T-helper 9 cell (primary cell): ENCODE results near the gene FARS2.

ENCODE experiments used
- DNase-seq: peaks from one replicate; pipeline ENCODE4 v3.0.0-alpha.2; 2020

FARS2 gene

GRCh38 chr6:5249451-5250122, 11.7 kb upstream of the FARS2 start:
- DNase-seq, result no peak

GRCh38 chr6:5250451-5250850, 10.9 kb upstream of the FARS2 start:
- DNase-seq, result no peak

DNA sequence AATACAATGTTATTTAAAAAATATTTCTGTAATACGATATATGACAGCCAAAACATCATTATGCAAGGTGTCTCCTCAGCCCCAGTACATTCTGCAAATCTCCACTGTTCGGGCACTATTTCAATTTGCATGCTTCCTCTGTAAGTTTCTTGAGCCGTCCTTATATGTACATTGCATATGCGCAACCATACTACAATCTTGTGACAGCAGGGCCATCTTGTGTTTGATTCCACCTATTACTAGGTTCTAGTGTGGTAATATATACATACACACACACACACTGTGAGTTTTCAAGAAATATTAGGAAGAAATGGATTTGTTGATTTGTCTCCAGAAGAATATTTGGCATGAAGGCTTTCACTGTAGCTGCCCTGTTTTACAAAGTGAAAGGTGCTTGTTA, 10.4 kb upstream of the FARS2 start:
- no peak for DNase-seq

- DNase-seq, result no peak
Observed at GRCh38 chr6:5256952-5257351, 4.4 kb upstream of the FARS2 start.

GRCh38 chr6:5257400-5257799, 3.9 kb upstream of the FARS2 start:
- DNase-seq, result no peak

DNA sequence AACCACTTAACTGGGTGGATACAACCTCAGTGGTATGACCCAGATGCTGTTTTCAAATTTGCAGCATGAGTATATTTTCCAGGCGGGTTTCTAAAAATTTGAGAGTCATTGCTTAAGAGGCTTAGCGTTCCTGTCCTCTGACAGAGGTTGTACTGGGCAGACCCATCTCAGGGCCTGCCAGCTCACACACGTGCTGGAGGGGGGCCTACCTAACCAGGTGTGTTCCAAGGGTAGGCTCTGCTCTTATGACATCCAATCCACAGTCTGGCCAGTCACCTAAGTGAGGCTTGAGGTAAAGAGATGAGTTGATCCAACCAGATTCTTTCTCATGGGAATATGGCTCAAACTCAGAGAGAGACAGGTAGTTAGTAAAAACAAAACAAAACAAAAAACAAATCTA, 1.9 kb upstream of the FARS2 start:
- DNase-seq, result no peak

- peak; percentile 55 for DNase-seq
Observed at GRCh38 chr6:5260111-5260620, 1.1 kb upstream of the FARS2 start.

GRCh38 chr6:5261545-5262109, 314 bp downstream of the FARS2 start:
- DNase-seq, result no peak

GRCh38 chr6:5266423-5266822, 5.1 kb downstream of the FARS2 start:
- DNase-seq, result no peak

DNA sequence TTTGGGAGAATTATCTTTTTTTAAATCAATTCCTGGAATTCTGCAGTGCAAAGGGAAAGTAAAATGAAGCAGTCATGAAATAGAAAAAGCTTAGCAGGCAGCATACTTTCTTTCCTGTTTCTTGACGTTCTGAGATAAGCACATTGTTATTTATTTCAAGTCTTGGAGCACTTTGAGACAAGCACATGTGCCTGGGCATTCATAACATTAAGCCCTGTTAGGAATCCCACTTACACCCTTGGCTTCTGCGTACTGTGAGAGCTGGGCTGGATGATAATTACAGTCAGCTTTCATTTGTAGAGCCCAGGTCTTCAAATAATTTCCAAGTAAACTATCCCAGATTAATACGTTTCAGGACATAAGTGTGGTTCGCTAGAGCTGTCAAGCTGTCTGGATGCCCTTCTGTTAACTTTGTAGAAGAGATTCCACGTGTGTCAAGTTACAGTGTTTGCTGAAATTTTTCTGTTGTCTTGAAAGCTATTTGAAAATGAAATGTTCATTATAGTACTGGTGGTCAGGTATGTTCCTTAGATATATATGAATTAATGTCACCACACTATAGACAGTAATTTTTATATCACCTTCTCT, 8.9 kb downstream of the FARS2 start:
- DNase-seq, result no peak

GRCh38 chr6:5271926-5272325, 10.6 kb downstream of the FARS2 start:
- no peak for DNase-seq

- DNase-seq, result no peak
Observed at GRCh38 chr6:5274231-5274630, 12.9 kb downstream of the FARS2 start.

DNA sequence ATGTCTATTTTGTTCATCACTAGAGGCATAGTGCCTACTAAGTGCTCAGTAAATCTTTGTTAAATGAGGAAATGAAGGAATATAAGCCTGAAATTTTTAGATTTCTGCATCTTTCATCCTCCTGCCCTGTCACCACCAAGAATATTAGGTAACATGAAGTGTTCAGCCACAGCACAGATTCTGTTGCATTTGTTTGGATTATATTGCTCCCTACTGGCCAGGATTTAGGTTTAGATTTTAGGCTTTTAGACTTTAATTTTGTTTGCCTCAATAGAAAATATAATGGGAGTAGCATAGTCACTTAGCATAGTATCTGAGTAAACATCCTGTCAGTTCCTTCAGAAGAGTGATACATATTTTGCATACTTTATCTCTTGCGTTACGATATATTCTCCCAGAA, 14.2 kb downstream of the FARS2 start:
- no peak for DNase-seq

DNA sequence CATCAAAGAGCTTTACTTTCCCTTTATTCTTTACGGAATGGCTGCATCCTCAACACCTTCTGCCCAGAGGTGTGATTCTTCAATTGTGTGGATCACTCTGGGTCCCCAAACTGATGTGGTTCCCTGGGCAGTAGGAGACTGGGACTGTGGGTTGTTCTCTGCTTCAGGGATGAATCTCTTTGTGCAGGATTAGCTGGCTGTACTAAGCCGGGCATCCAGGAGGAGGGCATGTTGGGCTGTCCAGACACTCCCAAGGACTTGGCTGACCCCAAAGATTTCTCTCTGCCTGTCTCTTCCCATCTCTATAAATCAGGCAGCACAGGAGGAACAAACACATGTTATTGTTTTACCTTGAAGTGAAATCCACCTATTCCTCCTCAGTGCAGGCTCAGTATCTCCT, 15.3 kb downstream of the FARS2 start:
- no peak for DNase-seq

- DNase-seq, result no peak
Observed at GRCh38 chr6:5277589-5277988, 16.3 kb downstream of the FARS2 start.

- DNase-seq, result no peak
Observed at GRCh38 chr6:5278047-5278446, 16.7 kb downstream of the FARS2 start.

GRCh38 chr6:5278565-5279120, 17.3 kb downstream of the FARS2 start:
- no peak for DNase-seq

GRCh38 chr6:5279891-5280338, 18.6 kb downstream of the FARS2 start:
- DNase-seq, result no peak

DNA sequence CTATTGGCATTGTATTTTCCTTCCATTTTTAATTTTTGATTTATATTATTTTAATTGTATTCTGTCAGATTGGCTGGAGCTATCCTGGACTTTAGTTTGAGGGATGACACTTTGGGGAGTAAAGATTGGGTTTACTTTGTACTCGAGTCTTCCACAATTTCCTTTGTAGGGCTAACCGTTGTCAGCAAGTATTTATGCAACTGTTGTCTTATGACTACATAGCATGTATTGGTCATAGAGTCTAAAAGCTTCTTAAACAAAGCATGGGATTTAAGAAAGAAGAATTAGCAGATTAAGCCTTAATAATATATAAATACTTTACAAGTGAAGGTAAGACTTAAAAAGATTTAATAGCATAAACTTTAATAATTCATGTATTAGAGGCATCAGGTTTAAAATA, 19.6 kb downstream of the FARS2 start:
- DNase-seq, result no peak

DNA sequence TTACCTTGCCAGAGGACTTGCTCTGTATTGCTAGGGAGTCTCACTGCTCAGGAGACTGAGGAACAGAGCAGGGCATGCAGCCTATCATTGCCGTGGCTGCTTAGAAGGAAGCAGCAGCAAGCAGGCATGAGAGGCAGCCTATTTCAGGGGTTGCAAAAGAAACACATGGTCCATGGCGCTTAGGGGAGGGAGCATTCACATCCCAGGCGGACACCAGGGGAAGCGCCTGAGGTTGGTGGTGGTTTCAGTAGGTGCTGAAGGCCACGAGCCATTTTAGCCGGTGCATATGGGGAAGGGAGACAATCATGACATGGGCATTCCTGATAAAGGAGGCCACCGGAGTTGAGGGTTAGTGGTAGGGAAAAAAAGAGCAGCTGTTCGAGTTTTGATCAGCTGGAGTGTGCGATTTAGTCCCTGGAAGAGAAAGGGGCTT, 20.9 kb downstream of the FARS2 start:
- no peak for DNase-seq

GRCh38 chr6:5285081-5285480, 23.8 kb downstream of the FARS2 start:
- DNase-seq, result no peak

DNA sequence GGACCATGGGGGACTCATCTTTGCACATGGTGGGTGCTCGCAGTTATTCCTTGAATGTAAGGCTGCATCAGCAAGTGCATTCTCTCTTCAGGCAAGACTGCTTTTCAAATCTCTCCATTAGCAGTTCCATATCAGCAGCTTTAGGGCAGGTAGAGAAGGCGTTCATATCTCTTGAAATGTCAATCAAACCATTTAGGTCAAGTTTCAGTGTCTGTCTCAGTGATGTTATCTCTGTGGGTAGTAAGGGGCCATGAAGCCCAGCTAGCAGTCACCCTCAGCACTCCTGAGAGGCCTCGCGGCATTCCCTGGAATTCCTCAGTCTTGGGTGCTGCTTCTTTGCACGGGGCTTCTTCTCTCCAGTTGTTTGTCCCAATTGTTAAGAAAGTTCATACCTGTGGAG, 24.2 kb downstream of the FARS2 start:
- no peak for DNase-seq

DNA sequence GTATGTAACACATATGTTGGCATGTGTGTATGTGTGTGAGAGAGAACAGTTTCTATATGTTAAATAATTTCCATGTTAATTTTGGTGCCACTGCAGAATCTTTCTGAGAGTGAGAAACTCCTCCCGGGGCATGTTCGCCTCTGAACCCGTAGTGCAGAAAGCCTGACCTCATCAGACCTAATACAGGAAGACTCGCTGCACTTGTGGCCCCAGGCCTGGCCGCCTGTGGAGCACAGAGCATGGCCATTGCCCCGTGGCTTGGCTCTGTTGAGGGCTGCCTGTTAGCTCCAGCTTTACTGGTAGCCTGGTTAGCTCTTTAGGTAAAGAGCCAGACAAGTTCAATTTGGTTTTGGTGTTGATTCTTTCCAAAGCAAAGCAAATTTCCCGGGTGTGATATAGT, 25.5 kb downstream of the FARS2 start:
- no peak for DNase-seq
